HG03558 (cell line): ENCODE measurements around the gene ADSS2.

Experiments used
- ATAC-seq: cut with Tn5 transposase; IDR thresholded peaks from one replicate; pipeline ENCODE4 v1.9.1; 2021; ENCODE audit warnings: moderate number of reproducible peaks; ENCODE audit not compliant: unreplicated experiment; ENCODE audit errors: extremely low read depth

The ADSS2 gene

GRCh38 chr1:244447024-244447423 is 4.7 kb downstream of the ADSS2 start:
- no peak for ATAC-seq

- ATAC-seq: no peak
Observed at GRCh38 chr1:244445320-244446181, 6.2 kb downstream of the ADSS2 start.

GRCh38 chr1:244444854-244445253 is 6.9 kb downstream of the ADSS2 start:
- no peak for ATAC-seq

- no peak for ATAC-seq
Observed at GRCh38 chr1:244442850-244443249, 8.9 kb downstream of the ADSS2 start.

- ATAC-seq: no peak
Observed at GRCh38 chr1:244439391-244440032, 12.2 kb downstream of the ADSS2 start.

- no peak for ATAC-seq
Observed at GRCh38 chr1:244437086-244437468, 14.6 kb downstream of the ADSS2 start.

GRCh38 chr1:244436336-244437085 is 15.2 kb downstream of the ADSS2 start:
- no peak for ATAC-seq

- ATAC-seq: no peak
Observed at GRCh38 chr1:244435562-244436205, 16.0 kb downstream of the ADSS2 start.

GRCh38 chr1:244431166-244431565 is 20.5 kb downstream of the ADSS2 start:
- ATAC-seq: no peak

- no peak for ATAC-seq
Observed at GRCh38 chr1:244429818-244430217, 21.9 kb downstream of the ADSS2 start.

- no peak for ATAC-seq
Observed at GRCh38 chr1:244427647-244428046, 24.1 kb downstream of the ADSS2 start.

GRCh38 chr1:244424649-244425334 is 26.9 kb downstream of the ADSS2 start:
- no peak for ATAC-seq

- ATAC-seq: no peak
Observed at GRCh38 chr1:244422174-244422573, 29.5 kb downstream of the ADSS2 start.

- no peak for ATAC-seq
Observed at GRCh38 chr1:244419024-244419423, 32.7 kb downstream of the ADSS2 start.

- ATAC-seq: no peak
Observed at GRCh38 chr1:244414543-244414942, 37.2 kb downstream of the ADSS2 start.

GRCh38 chr1:244413736-244414135 is 38.0 kb downstream of the ADSS2 start:
- ATAC-seq: no peak

GRCh38 chr1:244412176-244412575 is 39.5 kb downstream of the ADSS2 start:
- no peak for ATAC-seq

- ATAC-seq: peak; percentile 80
Observed at GRCh38 chr1:244409701-244410100, 42.0 kb downstream of the ADSS2 start.

- ATAC-seq: peak; percentile 74
Observed at GRCh38 chr1:244406337-244406736, 45.4 kb downstream of the ADSS2 start.

GRCh38 chr1:244405856-244406255 is 45.9 kb downstream of the ADSS2 start:
- ATAC-seq: no peak
